ENCODE results near the gene RPP38. TPM values are rescaled to one million over a fixed set of nuclear protein-coding genes. Genes with fewer than 3 reads are reported as not detected.

The RPP38 gene
- total and polyA plus RNA-seq, 2 of the 8 experiments (the other 6 are each of a cell fraction or from before 2014, with no cell fraction given) = 20.8 to 23.3 TPM

DNA sequence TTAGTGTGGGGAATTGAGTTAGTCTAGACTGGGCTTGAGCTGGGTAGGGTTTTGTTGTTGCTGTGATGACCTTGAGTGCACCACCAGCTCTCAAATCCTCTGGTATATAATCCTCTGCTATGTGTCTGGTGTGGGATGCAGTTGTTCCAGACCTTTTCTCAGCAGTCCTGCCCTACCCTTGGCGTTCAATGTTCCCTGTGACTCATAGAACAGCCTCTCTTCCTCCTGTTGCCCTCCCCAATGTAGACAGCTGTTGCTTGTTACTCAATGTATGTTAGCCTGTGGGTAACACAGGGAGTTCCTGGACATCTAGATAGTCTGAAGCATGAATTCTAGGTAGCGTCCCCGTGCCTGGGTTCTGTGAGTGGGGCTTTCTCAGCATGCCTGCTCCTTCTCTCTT is 28.4 kb upstream of the RPP38 start:
- Histone ChIP-seq H2BK20ac (ENCODE audit: low read length) (no peak overlapping the region), H3K9ac (replicated peaks in 1 of 4; ENCODE audit: extremely low read depth in 1 of 4, low read depth in 3 of 4, low read length in 3 of 4) (no peak overlapping the region), H3K23ac (ENCODE audit: insufficient read length) (no peak overlapping the region), H3K79me1 (ENCODE audit: low read depth, low read length) (no peaks in the 10 kb centered on the region), H2BK12ac (ENCODE audit: low read depth, low read length) (no peak overlapping the region), H3K14ac (ENCODE audit: insufficient read length) (no peak overlapping the region), H2AK5ac (ENCODE audit: low read depth, low read length) (no peak overlapping the region), H3K4ac (replicated peaks; ENCODE audit: insufficient read length, low read depth, low read length) (no peak overlapping the region), H4K5ac (ENCODE audit: insufficient read length, low read depth, low read length) (no peak overlapping the region), H2AFZ (ENCODE audit: low read length) (no peak overlapping the region), H2BK120ac (replicated peaks; ENCODE audit: low read depth, low read length) (no peak overlapping the region), H4K8ac (ENCODE audit: extremely low read depth, insufficient read depth, low read length) (no peak overlapping the region), H3K4me2 (ENCODE audit: insufficient read depth in 1 of 2, low read depth in 2 of 2, low read length in 2 of 2) (no peak overlapping the region), H3K9me3 (ENCODE audit: insufficient read depth in 2 of 2, low read depth in 1 of 2, low read length in 1 of 2) (peaks cover 21 to 24% of the 10 kb centered on the region in 2 experiments), H3K4me1 (replicated peaks in 1 of 4; ENCODE audit: control insufficient read depth in 3 of 4, insufficient read depth in 4 of 4, low read length in 3 of 4) (no peaks in the 10 kb centered on the region), H2BK5ac (ENCODE audit: low read depth, low read length) (no peak overlapping the region), H3K27me3 (replicated peaks in 1 of 4; ENCODE audit: control insufficient read depth in 3 of 4, extremely low read depth in 1 of 4, insufficient read depth in 3 of 4, low read length in 3 of 4) (no peaks in the 10 kb centered on the region), H2BK15ac (ENCODE audit: low read length) (no peak overlapping the region), H3K36me3 (ENCODE audit: control insufficient read depth in 2 of 4, insufficient read depth in 4 of 4, low read length in 3 of 4) (peaks cover 0 to 5% (median 3%) of the 10 kb centered on the region in 4 experiments; a peak in 3 of 8 replicates), H3K23me2 (ENCODE audit: low read depth, low read length) (no peaks in the 10 kb centered on the region), H3K27ac (ENCODE audit: low read depth, low read length) (no peak overlapping the region), H4K91ac (replicated peaks; ENCODE audit: insufficient read length, low read length) (no peak overlapping the region), H3K18ac (ENCODE audit: extremely low read depth, low read length) (no peak overlapping the region), H3K79me2 (ENCODE audit: control insufficient read depth in 1 of 2, insufficient read depth in 2 of 2, low read length in 2 of 2) (no peaks in the 10 kb centered on the region), H3K56ac (replicated peaks; ENCODE audit: insufficient read length, low read depth, low read length) (no peak overlapping the region), H3K4me3 (ENCODE audit: extremely low read depth in 1 of 4, insufficient read depth in 2 of 4, low read depth in 3 of 4, low read length in 4 of 4) (no peak overlapping the region), H4K20me1 (replicated peaks in 1 of 2; ENCODE audit: control insufficient read depth in 1 of 2, insufficient read depth in 2 of 2, low read length in 2 of 2) (no peaks in the 10 kb centered on the region)
- TF ChIP-seq POLR2AphosphoS5 (IDR thresholded peaks at IDR 0.05; ENCODE audit: low read depth, low read length) (no peak), BRCA1 (IDR thresholded peaks at IDR 0.05; ENCODE audit: low read depth, low read length) (no peak), YY1 (IDR thresholded peaks at IDR 0.05; ENCODE audit: low read depth, low read length) (no peak), POLR2A (IDR thresholded peaks at IDR 0.05; ENCODE audit: control extremely low read depth in 1 of 2, low read depth in 2 of 2, low read length in 2 of 2) (no peak), TCF12 (IDR thresholded peaks at IDR 0.05; ENCODE audit: low read depth, low read length) (no peak), SAP30 (IDR thresholded peaks at IDR 0.05; ENCODE audit: insufficient read depth, insufficient replicate concordance, low read length) (no peak), NANOG (IDR thresholded peaks at IDR 0.05; ENCODE audit: insufficient read depth, low read depth, low read length, poor library complexity, severe bottlenecking) (no peak), ZNF274 (IDR thresholded peaks at IDR 0.05; ENCODE audit: borderline replicate concordance, extremely low read depth, low read length) (no peak), GTF2F1 (IDR thresholded peaks at IDR 0.05; ENCODE audit: borderline replicate concordance, low read depth, low read length) (no peak), GABPA (IDR thresholded peaks at IDR 0.05; ENCODE audit: borderline replicate concordance, insufficient read depth, low read length) (no peak), SP2 (IDR thresholded peaks at IDR 0.05; ENCODE audit: low read length) (no peak), CTBP2 (IDR thresholded peaks at IDR 0.05; ENCODE audit: borderline replicate concordance, insufficient read depth, insufficient read length, low read length) (no peak), POU5F1 (IDR thresholded peaks at IDR 0.05; ENCODE audit: low read depth, low read length) (no peak)
- POLR2A ChIA-PET (ENCODE audit: partially characterized antibody) = no interaction called here
- DNase-seq (ENCODE audit: low read depth in 1 of 2, low spot score in 2 of 2) = no peak
- WGBS, 2 experiments (ENCODE audit: extremely low coverage in 1 of 2, insufficient coverage in 1 of 2, insufficient read length in 1 of 2, insufficient replicate concordance in 2 of 2, low coverage in 1 of 2, low lambda C conversion rate in 2 of 2, missing lambda C conversion rate in 1 of 2) = 94% methylated on average over 3 of the region's 3 CpGs; no CpG with 5 or more reads in 1 of the 2 experiments
- FAIRE-seq = no peak
- CTCF ChIA-PET (ENCODE audit: partially characterized antibody) = interaction anchor here (1.0 to 1.4 kb wide), 2 partner anchors 23 to 34 kb away, joined by 3 read pairs; no protein-coding TSS in a partner anchor
